GM21825 (cell line): ENCODE measurements around the gene GTSF1L.

Source experiments
- ATAC-seq: cut with Tn5 transposase; IDR thresholded peaks from one replicate; pipeline ENCODE4 v1.9.1; 2021; ENCODE audit warnings: mild to moderate bottlenecking, moderate library complexity; ENCODE audit not compliant: unreplicated experiment

The GTSF1L gene

GRCh38 chr20:43746344-43747137 lies 19.7 kb upstream of the GTSF1L start:
- ATAC-seq: no peak

- ATAC-seq: no peak
Measured at GRCh38 chr20:43744966-43745730, 18.3 kb upstream of the GTSF1L start.

GRCh38 chr20:43744151-43744611 lies 17.4 kb upstream of the GTSF1L start:
- ATAC-seq: no peak

- ATAC-seq: no peak
Measured at GRCh38 chr20:43740642-43741041, 13.8 kb upstream of the GTSF1L start.

GRCh38 chr20:43739148-43739749 lies 12.4 kb upstream of the GTSF1L start:
- ATAC-seq: no peak

- no peak for ATAC-seq
Measured at GRCh38 chr20:43737925-43738324, 11.1 kb upstream of the GTSF1L start.

GRCh38 chr20:43736588-43737158 lies 9.9 kb upstream of the GTSF1L start:
- ATAC-seq: peak; percentile 57

- no peak for ATAC-seq
Measured at GRCh38 chr20:43731927-43732326, 5.1 kb upstream of the GTSF1L start.

- ATAC-seq: no peak
Measured at GRCh38 chr20:43731469-43731868, 4.7 kb upstream of the GTSF1L start.

GRCh38 chr20:43728686-43729255 lies 2.0 kb upstream of the GTSF1L start:
- ATAC-seq: no peak

GRCh38 chr20:43727980-43728590 lies 1.3 kb upstream of the GTSF1L start:
- peak; percentile 69 for ATAC-seq

GRCh38 chr20:43726333-43726732 lies 469 bp downstream of the GTSF1L start:
- ATAC-seq: no peak

- ATAC-seq: no peak
Measured at GRCh38 chr20:43725666-43726065, 1.1 kb downstream of the GTSF1L start.

GRCh38 chr20:43724383-43724782 lies 2.4 kb downstream of the GTSF1L start:
- ATAC-seq: no peak

GRCh38 chr20:43723735-43724134 lies 3.1 kb downstream of the GTSF1L start:
- ATAC-seq: no peak

- ATAC-seq: no peak
Measured at GRCh38 chr20:43723186-43723585, 3.6 kb downstream of the GTSF1L start.

- no peak for ATAC-seq
Measured at GRCh38 chr20:43722153-43722505, 4.7 kb downstream of the GTSF1L start.

- ATAC-seq: no peak
Measured at GRCh38 chr20:43721429-43722152, 5.2 kb downstream of the GTSF1L start.

- ATAC-seq: no peak
Measured at GRCh38 chr20:43721097-43721428, 5.7 kb downstream of the GTSF1L start.

GRCh38 chr20:43720007-43720406 lies 6.8 kb downstream of the GTSF1L start:
- no peak for ATAC-seq
